NCI-H2196 treated with DMSO at 0.1 percent for 48 hours (cell line): ENCODE measurements around the gene PTPRK.
"Not testable (repeated sequence)": the region's sequence is repeated elsewhere in the genome, so short reads cannot be mapped to it uniquely, and the experiment has no call there.

ENCODE experiments used
- DNase-seq: peaks from one replicate; lab custom pipeline; 2025; ENCODE audit not compliant: unreplicated experiment; lab: John Stamatoyannopoulos, UW

PTPRK gene

GRCh38 chr6:127938701-127939100, 581.7 kb downstream of the PTPRK start:
- no peak for DNase-seq

- DNase-seq = no peak
These were observed 582.7 kb downstream of the PTPRK start for GRCh38 chr6:127937747-127938146.

- DNase-seq = no peak
These were observed 583.3 kb downstream of the PTPRK start for GRCh38 chr6:127937102-127937501.

GRCh38 chr6:127934956-127935355, 585.4 kb downstream of the PTPRK start:
- DNase-seq = no peak

- DNase-seq = no peak
These were observed 586.3 kb downstream of the PTPRK start for GRCh38 chr6:127933852-127934840.

- no peak for DNase-seq
These were observed 587.3 kb downstream of the PTPRK start for GRCh38 chr6:127933137-127933536.

GRCh38 chr6:127932708-127933107, 587.7 kb downstream of the PTPRK start:
- no peak for DNase-seq

- not testable (repeated sequence) for DNase-seq
These were observed 594.0 kb downstream of the PTPRK start for GRCh38 chr6:127926441-127926840.

GRCh38 chr6:127924440-127924839, 596.0 kb downstream of the PTPRK start:
- no peak for DNase-seq

- DNase-seq = no peak
These were observed 596.4 kb downstream of the PTPRK start for GRCh38 chr6:127924031-127924430.

GRCh38 chr6:127923135-127923534, 597.3 kb downstream of the PTPRK start:
- no peak for DNase-seq

GRCh38 chr6:127921982-127922381, 598.4 kb downstream of the PTPRK start:
- DNase-seq = no peak

GRCh38 chr6:127920804-127921203, 599.6 kb downstream of the PTPRK start:
- no peak for DNase-seq
